ENCODE measurements around the gene RING1.

Gene RING1

DNA sequence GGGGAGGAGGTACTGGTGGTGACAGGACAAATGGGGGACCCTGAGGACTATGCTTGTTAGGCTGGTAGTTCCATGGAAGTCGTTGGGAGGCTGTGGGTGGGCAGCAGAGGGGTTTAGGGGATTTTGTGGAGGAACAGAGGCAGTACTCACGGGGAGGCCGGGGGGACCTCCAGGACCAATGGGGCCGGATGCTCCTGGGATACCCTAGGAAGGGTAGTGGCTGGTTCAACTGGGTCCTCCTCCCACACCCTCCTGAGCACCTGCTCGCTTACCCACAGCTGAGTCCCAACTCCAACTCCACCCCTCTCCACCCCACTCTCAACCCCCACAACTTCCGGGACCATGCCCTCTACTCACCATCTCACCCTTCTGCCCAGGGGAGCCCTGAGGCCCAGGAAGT, 41.9 kb upstream of the RING1 start:
- H3K27ac ChIP-seq: no peak overlapping the region
- no peaks in the 10 kb centered on the region for H3K9me3 ChIP-seq
- no peaks in the 10 kb centered on the region for H3K36me3 ChIP-seq
- H3K4me1 ChIP-seq: peaks cover 46% of the 10 kb centered on the region
- no peak overlapping the region for H3K9ac ChIP-seq
- no peak overlapping the region for H3K4me3 ChIP-seq
- no peaks in the 10 kb centered on the region for H4K20me1 ChIP-seq
- no peak overlapping the region for H3K4me2 ChIP-seq
- TF ChIP-seq Cebpa-rat (IDR thresholded peaks at IDR 0.05): no peak
- no peaks in the 10 kb centered on the region for H3K27me3 ChIP-seq

DNA sequence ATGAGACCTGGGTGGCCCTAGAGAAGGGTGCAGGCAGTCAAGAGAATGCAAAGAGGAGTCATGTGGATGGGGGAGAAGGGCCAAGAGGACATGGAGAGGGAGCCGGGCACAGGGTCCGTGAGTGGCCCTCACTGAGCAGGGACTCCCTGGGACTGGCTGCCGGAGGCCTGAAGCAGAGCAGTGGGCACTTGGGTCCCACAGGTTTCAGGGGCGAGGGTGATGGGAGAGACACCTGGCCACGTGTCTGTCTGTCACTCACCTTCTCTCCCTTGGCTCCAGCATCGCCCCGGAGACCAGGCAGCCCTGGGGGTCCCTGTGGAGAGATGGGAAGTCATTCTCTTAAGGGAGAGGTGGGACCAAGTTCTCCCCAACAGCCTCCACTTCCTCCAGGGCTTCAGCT, 41.5 kb upstream of the RING1 start:
- H3K4me2 ChIP-seq: no peak overlapping the region
- H3K27ac ChIP-seq: no peak overlapping the region
- H3K9ac ChIP-seq: no peak overlapping the region
- TF ChIP-seq Cebpa-rat (IDR thresholded peaks at IDR 0.05): no peak
- no peaks in the 10 kb centered on the region for H3K27me3 ChIP-seq
- H3K4me3 ChIP-seq: no peak overlapping the region
- peaks cover 47% of the 10 kb centered on the region for H3K4me1 ChIP-seq
- no peaks in the 10 kb centered on the region for H4K20me1 ChIP-seq
- H3K36me3 ChIP-seq: no peaks in the 10 kb centered on the region
- H3K9me3 ChIP-seq: no peaks in the 10 kb centered on the region

DNA sequence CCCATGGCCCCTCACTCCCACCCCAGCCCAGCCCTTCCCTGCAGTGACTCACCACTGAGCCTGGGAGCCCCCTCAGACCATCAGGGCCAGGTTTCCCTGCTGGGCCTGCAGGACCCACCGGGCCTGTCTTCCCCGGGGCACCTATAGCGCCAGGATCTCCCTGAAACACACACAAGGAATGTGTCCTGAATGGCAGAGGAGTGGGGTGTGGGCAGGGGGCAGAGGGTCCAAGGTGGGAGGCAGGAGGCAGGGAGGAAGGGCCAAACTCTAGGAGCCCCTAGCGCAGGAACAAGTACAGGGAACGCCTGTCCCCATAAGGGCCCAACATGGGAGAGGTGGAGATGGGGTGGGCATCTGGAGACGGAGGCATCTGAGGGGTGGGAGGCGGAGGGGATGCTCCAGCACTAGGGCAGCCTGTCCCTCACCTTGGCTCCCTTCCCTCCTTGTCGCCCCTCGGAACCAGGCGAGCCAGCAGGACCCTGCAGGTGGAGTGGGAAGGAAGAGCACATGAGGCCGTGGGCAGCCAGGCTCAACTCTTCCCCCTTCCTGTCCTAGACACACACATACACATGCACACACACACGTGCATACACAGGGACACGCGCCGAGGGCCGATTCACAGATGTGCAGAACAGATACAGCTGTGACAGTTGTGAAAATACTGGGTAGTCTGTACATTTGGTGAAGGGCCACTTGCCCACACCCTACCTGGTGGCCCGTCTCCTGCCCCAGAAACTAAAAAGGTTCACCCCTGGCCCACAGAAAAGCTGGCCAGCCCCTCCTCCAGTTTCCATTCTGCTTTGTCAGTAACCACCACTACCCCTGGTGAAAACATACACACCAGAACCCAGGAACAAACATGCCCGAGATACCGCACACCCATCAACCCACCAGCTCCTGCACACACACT, 40.7 kb upstream of the RING1 start:
- Histone ChIP-seq H3K4me1 (peaks cover 47% of the 10 kb centered on the region), H4K20me1 (no peaks in the 10 kb centered on the region), H3K9me3 (no peaks in the 10 kb centered on the region), H3K4me3 (no peak overlapping the region), H3K4me2 (peak overlapping the region; percentile 26; the same call in 1 of the 2 replicates), H3K27ac (no peak overlapping the region), H3K9ac (no peak overlapping the region), H3K36me3 (no peaks in the 10 kb centered on the region), H3K27me3 (no peaks in the 10 kb centered on the region)
- no peak for TF ChIP-seq Cebpa-rat (IDR thresholded peaks at IDR 0.05)

DNA sequence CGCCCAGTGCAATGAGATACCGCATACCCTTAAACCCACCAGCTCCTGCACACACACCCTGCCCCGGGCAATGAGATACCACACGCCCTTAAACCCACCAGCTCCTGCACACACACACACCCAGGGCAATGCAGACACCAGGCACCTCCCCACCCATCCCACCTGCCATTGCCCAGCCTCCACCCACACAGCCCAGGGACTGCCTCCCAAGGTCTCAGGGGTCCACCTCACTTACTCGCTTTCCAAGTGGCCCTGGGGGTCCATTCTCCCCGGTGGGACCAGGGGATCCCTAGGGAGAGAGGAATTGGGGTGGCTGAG, 40.1 kb upstream of the RING1 start:
- H3K27me3 ChIP-seq: no peaks in the 10 kb centered on the region
- no peak overlapping the region for H3K4me3 ChIP-seq
- H3K9me3 ChIP-seq: no peaks in the 10 kb centered on the region
- H4K20me1 ChIP-seq: no peaks in the 10 kb centered on the region
- peak overlapping the region; percentile 26; the same call in 1 of the 2 replicates for H3K4me2 ChIP-seq
- no peak overlapping the region for H3K27ac ChIP-seq
- peaks cover 52% of the 10 kb centered on the region for H3K4me1 ChIP-seq
- TF ChIP-seq Cebpa-rat (IDR thresholded peaks at IDR 0.05): no peak
- H3K36me3 ChIP-seq: no peaks in the 10 kb centered on the region
- no peak overlapping the region for H3K9ac ChIP-seq

DNA sequence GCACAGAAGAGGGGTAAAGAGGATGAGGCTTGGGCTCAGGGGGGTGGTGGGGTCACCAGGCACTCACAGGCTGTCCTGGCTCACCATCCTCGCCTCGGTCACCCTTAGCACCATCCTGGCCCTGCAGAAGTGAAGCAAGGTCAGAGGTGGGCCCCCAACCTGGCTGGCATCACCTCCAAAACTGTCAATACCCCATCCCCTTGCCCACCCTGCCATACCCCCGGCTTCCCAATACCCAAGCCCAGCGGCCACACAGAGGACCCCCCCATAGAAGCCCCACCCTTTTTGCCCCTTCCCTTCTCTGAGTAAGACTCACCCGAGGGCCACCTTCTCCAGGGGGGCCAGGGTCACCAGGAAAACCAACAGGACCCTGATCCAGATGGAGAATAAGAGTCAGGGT, 39.7 kb upstream of the RING1 start:
- H3K36me3 ChIP-seq: no peaks in the 10 kb centered on the region
- peaks cover 56% of the 10 kb centered on the region for H3K4me1 ChIP-seq
- H4K20me1 ChIP-seq: no peaks in the 10 kb centered on the region
- no peaks in the 10 kb centered on the region for H3K27me3 ChIP-seq
- no peak overlapping the region for H3K4me3 ChIP-seq
- H3K27ac ChIP-seq: no peak overlapping the region
- TF ChIP-seq Cebpa-rat (IDR thresholded peaks at IDR 0.05): no peak
- no peak overlapping the region for H3K9ac ChIP-seq
- no peaks in the 10 kb centered on the region for H3K9me3 ChIP-seq
- H3K4me2 ChIP-seq: no peak overlapping the region; the same call in 1 of the 2 replicates

DNA sequence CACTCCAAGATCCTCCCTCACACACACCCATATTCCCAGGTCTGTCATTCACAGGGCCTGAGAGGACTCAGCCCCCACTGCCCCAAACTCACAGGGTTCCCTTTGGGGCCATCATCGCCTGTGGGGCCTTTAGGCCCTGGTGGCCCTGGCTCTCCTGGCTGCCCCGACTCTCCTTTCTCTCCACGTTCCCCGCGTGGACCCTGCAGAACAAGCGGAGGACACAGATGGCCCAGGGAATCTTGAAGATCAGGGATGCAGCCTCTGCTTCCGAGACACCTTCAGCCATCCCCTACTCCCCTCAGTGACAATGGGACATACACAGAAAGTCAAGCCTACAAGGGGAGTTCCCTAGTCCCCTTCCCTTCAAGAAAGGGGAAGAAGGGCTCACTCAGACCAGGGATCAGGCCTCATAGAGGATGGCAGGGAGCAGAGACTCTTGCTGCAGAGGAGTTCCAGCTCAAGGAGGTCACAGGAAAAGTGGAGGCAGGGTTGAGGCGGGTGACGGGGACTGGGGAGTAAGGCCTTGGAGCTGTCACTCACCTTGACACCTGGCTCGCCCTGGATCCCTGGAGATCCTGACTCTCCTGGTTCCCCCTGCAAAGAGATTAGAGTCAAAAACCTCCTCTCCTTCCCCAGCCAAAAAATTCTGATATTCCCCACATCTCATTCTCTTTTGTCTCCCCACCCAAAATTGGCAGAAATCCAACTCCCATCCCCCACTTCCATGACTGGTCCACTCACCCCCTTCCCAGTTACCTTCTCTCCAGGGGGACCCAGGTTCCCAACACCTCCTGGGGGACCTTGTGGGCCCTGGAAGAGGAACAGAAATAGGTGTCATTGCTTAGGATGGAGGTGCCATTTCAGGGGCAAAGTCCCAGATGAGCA, 38.8 kb upstream of the RING1 start:
- Histone ChIP-seq H4K20me1 (no peaks in the 10 kb centered on the region), H3K9ac (no peak overlapping the region), H3K4me2 (peak overlapping the region; percentile 80), H3K4me3 (no peak overlapping the region), H3K9me3 (no peaks in the 10 kb centered on the region), H3K4me1 (peaks cover 65% of the 10 kb centered on the region), H3K27me3 (no peaks in the 10 kb centered on the region), H3K36me3 (no peaks in the 10 kb centered on the region), H3K27ac (no peak overlapping the region)
- no peak for TF ChIP-seq Cebpa-rat (IDR thresholded peaks at IDR 0.05)

DNA sequence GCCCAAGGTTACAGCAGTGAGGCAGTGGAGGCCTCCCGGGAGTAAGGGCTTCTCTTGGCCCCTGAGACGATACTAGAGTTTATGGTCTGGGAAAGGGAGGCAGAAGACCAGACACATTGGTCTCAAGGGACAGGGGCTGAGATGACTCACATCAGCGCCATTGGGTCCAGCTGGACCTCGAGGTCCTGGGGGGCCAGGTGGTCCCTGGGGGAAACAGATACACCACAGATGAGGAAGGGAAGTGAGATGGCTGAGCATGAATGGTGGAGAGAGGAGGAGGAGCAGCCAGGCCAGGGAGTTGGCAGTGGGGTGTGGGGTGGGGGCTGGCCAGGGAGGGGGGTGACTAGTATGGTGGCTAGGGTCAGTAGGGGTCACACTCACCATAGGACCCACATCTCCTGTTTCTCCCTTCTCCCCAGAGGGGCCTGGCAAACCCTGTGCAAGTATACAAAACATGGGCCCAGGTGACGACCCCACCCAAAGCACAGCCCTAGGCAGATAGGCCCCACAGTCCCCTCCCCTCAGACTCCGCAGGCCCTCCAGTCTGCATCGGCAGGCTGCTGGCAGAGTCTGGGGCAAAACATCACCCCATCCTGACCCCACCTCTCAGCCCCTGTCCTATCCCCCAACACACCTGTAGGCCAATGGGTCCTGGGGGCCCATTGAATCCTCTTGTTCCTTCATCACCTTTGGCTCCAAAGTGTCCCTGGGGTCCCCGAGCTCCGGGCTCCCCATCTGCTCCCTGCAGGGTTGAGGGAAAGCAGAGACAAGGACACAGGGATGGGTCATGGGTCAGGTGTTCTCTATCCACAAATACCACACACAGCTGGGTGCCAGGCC, 37.9 kb upstream of the RING1 start:
- no peaks in the 10 kb centered on the region for H4K20me1 ChIP-seq
- no peaks in the 10 kb centered on the region for H3K27me3 ChIP-seq
- peak overlapping the region; percentile 80 for H3K4me2 ChIP-seq
- peaks cover 74% of the 10 kb centered on the region for H3K4me1 ChIP-seq
- H3K9ac ChIP-seq: no peak overlapping the region
- no peaks in the 10 kb centered on the region for H3K9me3 ChIP-seq
- no peak for TF ChIP-seq Cebpa-rat (IDR thresholded peaks at IDR 0.05)
- no peaks in the 10 kb centered on the region for H3K36me3 ChIP-seq
- H3K27ac ChIP-seq: peak overlapping the region; percentile 41; the same call in 1 of the 2 replicates
- H3K4me3 ChIP-seq: no peak overlapping the region

DNA sequence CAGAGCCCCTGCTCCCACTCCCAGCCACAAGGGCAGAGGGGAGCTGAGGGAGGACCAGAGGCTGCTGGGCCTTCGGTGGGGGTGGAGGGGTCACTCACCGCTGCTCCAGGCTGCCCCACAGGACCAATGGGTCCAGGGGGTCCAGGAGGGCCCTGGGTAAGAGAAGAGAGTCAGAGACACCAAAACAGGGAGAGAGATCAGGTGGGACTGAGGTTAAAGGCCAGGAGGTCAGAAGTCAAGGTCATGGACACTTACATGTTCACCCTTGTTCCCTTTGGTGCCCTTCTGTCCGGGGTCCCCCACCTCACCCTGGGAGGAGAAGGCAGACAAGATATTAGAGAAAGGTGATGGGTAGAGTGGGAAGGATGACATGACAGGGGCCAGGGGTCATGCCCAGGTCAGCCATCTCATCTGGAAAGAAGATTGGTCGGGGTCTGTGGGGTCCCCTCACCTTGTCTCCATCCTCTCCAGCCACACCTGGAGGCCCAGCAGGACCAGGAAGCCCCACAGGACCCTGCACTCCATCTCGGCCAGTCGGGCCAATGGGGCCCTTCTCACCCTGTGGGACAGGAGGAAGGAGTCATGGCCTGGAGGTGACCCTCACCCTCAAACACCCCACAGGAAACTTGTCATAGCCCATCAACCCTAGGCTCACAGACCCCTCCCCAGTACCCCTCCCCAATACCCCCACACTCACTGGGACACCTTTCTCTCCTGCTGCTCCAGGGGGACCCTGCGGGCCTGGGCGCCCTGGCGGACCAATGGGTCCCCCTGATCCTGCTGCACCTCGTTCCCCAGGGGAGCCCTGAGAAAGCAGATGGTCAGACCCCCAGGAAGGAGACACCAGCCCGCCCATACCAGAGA, 37.1 kb upstream of the RING1 start:
- Histone ChIP-seq H3K27ac (peak overlapping the region; percentile 41; the same call in 1 of the 2 replicates), H3K9me3 (no peaks in the 10 kb centered on the region), H3K4me1 (peaks cover 82% of the 10 kb centered on the region), H3K27me3 (no peaks in the 10 kb centered on the region), H3K4me3 (no peak overlapping the region), H3K9ac (no peak overlapping the region), H3K4me2 (peak overlapping the region; percentile 80), H4K20me1 (no peaks in the 10 kb centered on the region), H3K36me3 (no peaks in the 10 kb centered on the region)
- TF ChIP-seq Cebpa-rat (IDR thresholded peaks at IDR 0.05): no peak
